Right lobe of liver (tissue), 6 donors: ENCODE data around the gene TTC17. TPM values are rescaled to one million over a fixed set of nuclear protein-coding genes. Genes with fewer than 3 reads are reported as not detected.
"Not testable (repeated sequence)": the region's sequence is repeated elsewhere in the genome, so short reads cannot be mapped to it uniquely, and the experiment has no call there.

ENCODE experiments used
- ATAC-seq, 4 donors: fragments of 200-7000 bp; cut with Tn5 transposase; one replicate each; pipeline ENCODE4 v1.9.1; 2020; ENCODE audit warnings: mild to moderate bottlenecking in 4 of 4, moderate library complexity in 4 of 4
- DNase-seq, 3 donors: peaks; one replicate each; pipeline ENCODE4 v3.0.0-alpha.2; 2020
- H3K27ac ChIP-seq, 3 donors: fragments of 200-600 bp; one replicate each; pipeline ENCODE4 v1.8.0; 2022
- H3K27me3 ChIP-seq, 2 donors: fragments of 200-600 bp; one replicate each; pipeline ENCODE4 v1.8.0; 2022
- H3K36me3 ChIP-seq, 4 donors: fragments of 200-600 bp; sonication (generic) in 1 of 4; one replicate each; pipeline versions ENCODE4 v1.5.1 to v1.8.0; 2017 to 2022; ENCODE audit warnings: control low read depth in 1 of 4
- H3K4me1 ChIP-seq, 4 donors: fragments of 200-600 bp; sonication (generic) in 1 of 4; one replicate each; pipeline versions ENCODE4 v1.5.1 to v1.8.0; 2017 to 2022; ENCODE audit warnings: control low read depth in 1 of 4
- H3K4me3 ChIP-seq, 3 donors: fragments of 200-600 bp; one replicate each; pipeline ENCODE4 v1.8.0; 2022
- H3K9me3 ChIP-seq, 4 donors: fragments of 200-600 bp; sonication (generic) in 1 of 4; one replicate each; pipeline versions ENCODE4 v1.5.1 to v1.8.0; 2017 to 2022; ENCODE audit warnings: control low read depth in 1 of 4
- POLR2A ChIP-seq: fragments of 450-650 bp; IDR thresholded peaks from one replicate; pipeline ENCODE4 v1.6.1; 2017; ENCODE audit warnings: antibody characterized with exemption, mild to moderate bottlenecking
- WGBS: methylation state at CpG from one replicate; pipeline ENCODE4 v1.1.6; 2018; ENCODE audit warnings: low coverage, low lambda C conversion rate; ENCODE audit not compliant: insufficient coverage; ENCODE audit errors: missing lambda C conversion rate; 5-methylcytosine and 5-hydroxymethylcytosine counted together
- intact Hi-C, 2 donors: fragments of 100-400 bp; cut with DNase I; formaldehyde crosslinking; loops; one replicate each; pipeline versions ENCODE4 v1.11.2 to v1.14.1; 2022
- total RNA-seq, 6 experiments: library from RNA; depleted of rRNA in 2 of 6; stranded (reverse); fragments of >200 nt in 2 of 6; fragmentation: NEBNext Ultra II Directional in 3 of 6; extraction: Animal tissue kit (Norgen Biotek cat#: 25700) in 3 of 6; gene quantifications; one replicate each; pipeline versions ENCODE4 v1.1.0 to v1.2.4, GENCODE V29; 2016 to 2023
- TF ChIP-seq, protein P1 (sequence below), 4 donors: fragments of 200-600 bp in 3 of 4; fragments of 450-650 bp in 1 of 4; IDR thresholded peaks; one replicate each; pipeline versions ENCODE4 v1.5.1 to v1.8.0; 2016 to 2022; ENCODE audit warnings: antibody characterized with exemption in 4 of 4, mild to moderate bottlenecking in 2 of 4
- donor health status: DM: no; HTN: yes; CAD: no.
- donor health status: DM: no; HTN: no; CAD: no.
- donor health status: DM: no; HTN: no; CAD: no.
- donor health status: DM: no; HTN: yes; CAD: no.
- donor health status: DM: no; HTN: yes; CAD: no.

Gene TTC17
- total RNA-seq, 6 experiments from 2014 or later: 33.9 to 70.2 (median 48.5) TPM

- Histone ChIP-seq H3K27me3 (no peaks in the 10 kb centered on the region), H3K4me1 (peaks cover 0 to 12% (median 5%) of the 10 kb centered on the region in 4 donors), H3K4me3 (no peak overlapping the region), H3K36me3 (peaks cover 0 to 26% (median 6%) of the 10 kb centered on the region in 4 donors), H3K27ac (no peak overlapping the region), H3K9me3 (no peaks in the 10 kb centered on the region)
- WGBS: 85% methylated on average over 2 of the region's 6 CpGs
- no peak for ATAC-seq
- TF ChIP-seq POLR2A: no peak
- TF ChIP-seq, protein P1, sequence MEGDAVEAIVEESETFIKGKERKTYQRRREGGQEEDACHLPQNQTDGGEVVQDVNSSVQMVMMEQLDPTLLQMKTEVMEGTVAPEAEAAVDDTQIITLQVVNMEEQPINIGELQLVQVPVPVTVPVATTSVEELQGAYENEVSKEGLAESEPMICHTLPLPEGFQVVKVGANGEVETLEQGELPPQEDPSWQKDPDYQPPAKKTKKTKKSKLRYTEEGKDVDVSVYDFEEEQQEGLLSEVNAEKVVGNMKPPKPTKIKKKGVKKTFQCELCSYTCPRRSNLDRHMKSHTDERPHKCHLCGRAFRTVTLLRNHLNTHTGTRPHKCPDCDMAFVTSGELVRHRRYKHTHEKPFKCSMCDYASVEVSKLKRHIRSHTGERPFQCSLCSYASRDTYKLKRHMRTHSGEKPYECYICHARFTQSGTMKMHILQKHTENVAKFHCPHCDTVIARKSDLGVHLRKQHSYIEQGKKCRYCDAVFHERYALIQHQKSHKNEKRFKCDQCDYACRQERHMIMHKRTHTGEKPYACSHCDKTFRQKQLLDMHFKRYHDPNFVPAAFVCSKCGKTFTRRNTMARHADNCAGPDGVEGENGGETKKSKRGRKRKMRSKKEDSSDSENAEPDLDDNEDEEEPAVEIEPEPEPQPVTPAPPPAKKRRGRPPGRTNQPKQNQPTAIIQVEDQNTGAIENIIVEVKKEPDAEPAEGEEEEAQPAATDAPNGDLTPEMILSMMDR (IDR thresholded peaks at IDR 0.05): no peak
- no peak for DNase-seq
- intact Hi-C loops: no loop called here
Measured at GRCh38 chr11:43316451-43316850, 42.3 kb upstream of the TTC17 start.

GRCh38 chr11:43327987-43328386 lies 30.7 kb upstream of the TTC17 start:
- peaks cover 11 to 89% (median 36%) of the 10 kb centered on the region in 4 donors for H3K36me3 ChIP-seq
- no peaks in the 10 kb centered on the region for H3K9me3 ChIP-seq
- TF ChIP-seq POLR2A: no peak
- TF ChIP-seq, protein P1 (IDR thresholded peaks at IDR 0.05): no peak
- peak in 1 of 4 donors; percentile 65 for ATAC-seq
- no peak for DNase-seq
- no peaks in the 10 kb centered on the region for H3K4me1 ChIP-seq
- no peaks in the 10 kb centered on the region for H3K27me3 ChIP-seq
- 59% methylated on average over 2 of the region's 2 CpGs for WGBS
- H3K27ac ChIP-seq: no peak overlapping the region
- no peak overlapping the region for H3K4me3 ChIP-seq
- intact Hi-C loops: no loop called here

GRCh38 chr11:43328482-43328881 lies 30.2 kb upstream of the TTC17 start:
- Histone ChIP-seq H3K27ac (no peak overlapping the region), H3K36me3 (peaks cover 11 to 89% (median 35%) of the 10 kb centered on the region in 4 donors), H3K4me1 (no peaks in the 10 kb centered on the region), H3K27me3 (no peaks in the 10 kb centered on the region), H3K4me3 (no peak overlapping the region), H3K9me3 (no peaks in the 10 kb centered on the region)
- intact Hi-C loops: no loop called here
- DNase-seq (no peak), ATAC-seq (no peak)
- WGBS: 89% methylated on average over 1 of the region's 2 CpGs
- TF ChIP-seq, protein P1 (IDR thresholded peaks at IDR 0.05): no peak
- no peak for TF ChIP-seq POLR2A

DNA sequence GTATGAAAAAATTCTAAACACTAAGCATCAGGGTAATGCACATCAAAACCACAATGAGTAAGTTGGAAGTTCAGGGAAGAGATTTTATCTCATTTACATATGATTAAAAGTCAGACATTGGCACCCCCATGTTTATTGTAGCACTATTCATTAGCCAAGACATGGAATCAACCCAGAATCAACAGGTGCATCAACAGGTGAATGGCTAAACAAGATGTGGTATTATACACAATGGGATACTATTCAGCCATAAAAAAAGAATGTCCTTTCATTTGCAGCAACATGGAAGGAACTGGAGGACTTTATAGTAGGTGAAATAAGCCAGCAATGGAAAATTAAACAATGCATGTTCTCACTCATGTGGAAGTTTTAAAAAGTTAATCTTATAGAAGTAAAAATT lies 17.6 kb upstream of the TTC17 start:
- ATAC-seq (no peak), DNase-seq (no peak)
- no peak overlapping the region for H3K27ac ChIP-seq
- peaks cover 6 to 31% (median 11%) of the 10 kb centered on the region in 4 donors for H3K36me3 ChIP-seq
- TF ChIP-seq, protein P1 (IDR thresholded peaks at IDR 0.05): no peak
- no peaks in the 10 kb centered on the region for H3K4me1 ChIP-seq
- no peaks in the 10 kb centered on the region for H3K9me3 ChIP-seq
- intact Hi-C loops: no loop called here
- H3K4me3 ChIP-seq: no peak overlapping the region
- no peaks in the 10 kb centered on the region for H3K27me3 ChIP-seq

GRCh38 chr11:43351426-43351825 lies 7.3 kb upstream of the TTC17 start:
- ATAC-seq, H3K27ac ChIP-seq, H3K9me3 ChIP-seq, H3K4me1 ChIP-seq, H3K27me3 ChIP-seq, H3K36me3 ChIP-seq, intact Hi-C loops, DNase-seq, H3K4me3 ChIP-seq: not testable (repeated sequence)
- WGBS: no CpG with 5 or more reads among the region's 17 CpGs
